IgD-negative memory B cell (primary cell): ENCODE measurements around the gene MB21D2. TPM values are rescaled to one million over a fixed set of nuclear protein-coding genes. Genes with fewer than 3 reads are reported as not detected.

Source experiments
- H3K27ac Mint-ChIP-seq, 3 donors: one replicate each; pipeline ENCODE4 v1.8.0; 2020 to 2022; ENCODE audit warnings: mild to moderate bottlenecking in 3 of 3, mixed read lengths in 3 of 3, moderate library complexity in 1 of 3
- H3K27me3 Mint-ChIP-seq: one replicate; pipeline ENCODE4 v1.8.0; 2021; ENCODE audit warnings: mixed read lengths
- H3K36me3 Mint-ChIP-seq: one replicate; pipeline ENCODE4 v1.8.0; 2020; ENCODE audit warnings: mild to moderate bottlenecking, mixed read lengths
- H3K4me1 Mint-ChIP-seq, 3 donors: one replicate each; pipeline ENCODE4 v1.8.0; 2020 to 2022; ENCODE audit warnings: mixed read lengths in 3 of 3, mild to moderate bottlenecking in 1 of 3
- H3K4me3 Mint-ChIP-seq, 4 donors: one replicate each; pipeline ENCODE4 v1.8.0; 2020 to 2022; ENCODE audit warnings: mild to moderate bottlenecking in 4 of 4, mixed read lengths in 4 of 4, moderate library complexity in 3 of 4
- H3K9me3 Mint-ChIP-seq, 3 donors: one replicate each; pipeline ENCODE4 v1.8.0; 2020 to 2021; ENCODE audit warnings: mixed read lengths in 3 of 3, mild to moderate bottlenecking in 1 of 3
- polyA plus RNA-seq: library from polyadenylated mRNA; unstranded; fragments of 300-500 nt; fragmentation: Illumina TruSeq; gene quantifications from one replicate; pipeline ENCODE4 v1.2.3, GENCODE V29; 2021

Gene MB21D2
- polyA plus RNA-seq, 1 donor from 2014 or later = not detected

GRCh38 chr3:192831111-192831644, 86.5 kb downstream of the MB21D2 start:
- H3K27me3 Mint-ChIP-seq = no peaks in the 10 kb centered on the region
- peaks cover 0 to 2% (median 0%) of the 10 kb centered on the region in 3 donors for H3K9me3 Mint-ChIP-seq
- H3K4me1 Mint-ChIP-seq = peaks cover 0 to 3% (median 3%) of the 10 kb centered on the region in 3 donors
- H3K27ac Mint-ChIP-seq = no peak overlapping the region
- H3K36me3 Mint-ChIP-seq = no peaks in the 10 kb centered on the region
- H3K4me3 Mint-ChIP-seq = no peak overlapping the region

GRCh38 chr3:192830291-192831110, 87.2 kb downstream of the MB21D2 start:
- no peak overlapping the region for H3K27ac Mint-ChIP-seq
- H3K36me3 Mint-ChIP-seq = no peaks in the 10 kb centered on the region
- peaks cover 0 to 2% (median 0%) of the 10 kb centered on the region in 3 donors for H3K9me3 Mint-ChIP-seq
- H3K27me3 Mint-ChIP-seq = no peaks in the 10 kb centered on the region
- no peak overlapping the region for H3K4me3 Mint-ChIP-seq
- peaks cover 0 to 3% (median 3%) of the 10 kb centered on the region in 3 donors for H3K4me1 Mint-ChIP-seq

- Mint-ChIP-seq H3K27me3 (no peaks in the 10 kb centered on the region), H3K4me3 (no peak overlapping the region), H3K4me1 (peaks cover 0 to 1% (median 0%) of the 10 kb centered on the region in 3 donors), H3K36me3 (no peaks in the 10 kb centered on the region), H3K27ac (no peak overlapping the region), H3K9me3 (peaks cover 0 to 2% (median 1%) of the 10 kb centered on the region in 3 donors)
These were observed 89.6 kb downstream of the MB21D2 start for GRCh38 chr3:192827863-192828594.

GRCh38 chr3:192827208-192827607, 90.4 kb downstream of the MB21D2 start:
- H3K27ac Mint-ChIP-seq = no peak overlapping the region
- peaks cover 0 to 2% (median 1%) of the 10 kb centered on the region in 3 donors for H3K9me3 Mint-ChIP-seq
- peaks cover 0 to 1% (median 0%) of the 10 kb centered on the region in 3 donors for H3K4me1 Mint-ChIP-seq
- no peak overlapping the region for H3K4me3 Mint-ChIP-seq
- no peaks in the 10 kb centered on the region for H3K27me3 Mint-ChIP-seq
- no peaks in the 10 kb centered on the region for H3K36me3 Mint-ChIP-seq

GRCh38 chr3:192826214-192827006, 91.2 kb downstream of the MB21D2 start:
- H3K9me3 Mint-ChIP-seq = peaks cover 0 to 2% (median 1%) of the 10 kb centered on the region in 3 donors
- no peak overlapping the region for H3K4me3 Mint-ChIP-seq

GRCh38 chr3:192825657-192826200, 91.9 kb downstream of the MB21D2 start:
- peaks cover 0 to 2% (median 1%) of the 10 kb centered on the region in 3 donors for H3K9me3 Mint-ChIP-seq
- H3K36me3 Mint-ChIP-seq = no peaks in the 10 kb centered on the region
- H3K4me1 Mint-ChIP-seq = no peaks in the 10 kb centered on the region
- no peak overlapping the region for H3K4me3 Mint-ChIP-seq
- no peak overlapping the region for H3K27ac Mint-ChIP-seq
- H3K27me3 Mint-ChIP-seq = no peaks in the 10 kb centered on the region

More at GRCh38 chr3:192826214-192827006, 91.2 kb downstream of the MB21D2 start:
- Mint-ChIP-seq H3K4me1 (peaks cover 0 to 1% (median 0%) of the 10 kb centered on the region in 3 donors), H3K27me3 (no peaks in the 10 kb centered on the region), H3K27ac (no peak overlapping the region), H3K36me3 (no peaks in the 10 kb centered on the region)

- Mint-ChIP-seq H3K4me1 (no peaks in the 10 kb centered on the region), H3K27ac (no peak overlapping the region), H3K4me3 (no peak overlapping the region), H3K27me3 (no peaks in the 10 kb centered on the region), H3K36me3 (no peaks in the 10 kb centered on the region), H3K9me3 (peaks cover 0 to 2% (median 1%) of the 10 kb centered on the region in 3 donors)
These were observed 92.4 kb downstream of the MB21D2 start for GRCh38 chr3:192825216-192825615.

GRCh38 chr3:192824313-192824712, 93.3 kb downstream of the MB21D2 start:
- Mint-ChIP-seq H3K27ac (no peak overlapping the region), H3K27me3 (no peaks in the 10 kb centered on the region), H3K36me3 (no peaks in the 10 kb centered on the region), H3K4me1 (peaks cover 0 to 1% (median 0%) of the 10 kb centered on the region in 3 donors), H3K4me3 (no peak overlapping the region), H3K9me3 (peaks cover 0 to 2% (median 1%) of the 10 kb centered on the region in 3 donors)

- Mint-ChIP-seq H3K9me3 (peaks cover 0 to 1% (median 0%) of the 10 kb centered on the region in 3 donors), H3K27me3 (no peaks in the 10 kb centered on the region), H3K4me1 (peaks cover 0 to 1% (median 0%) of the 10 kb centered on the region in 3 donors), H3K36me3 (no peaks in the 10 kb centered on the region), H3K4me3 (no peak overlapping the region), H3K27ac (no peak overlapping the region)
These were observed 96.5 kb downstream of the MB21D2 start for GRCh38 chr3:192821161-192821560.

- peaks cover 0 to 1% (median 0%) of the 10 kb centered on the region in 3 donors for H3K4me1 Mint-ChIP-seq
- H3K36me3 Mint-ChIP-seq = no peaks in the 10 kb centered on the region
- H3K27ac Mint-ChIP-seq = peak overlapping the region in 1 of 3 donors; percentile 45
- H3K4me3 Mint-ChIP-seq = no peak overlapping the region
- H3K27me3 Mint-ChIP-seq = no peaks in the 10 kb centered on the region
- peaks cover 0 to 1% (median 0%) of the 10 kb centered on the region in 3 donors for H3K9me3 Mint-ChIP-seq
These were observed 97.5 kb downstream of the MB21D2 start for GRCh38 chr3:192820161-192820560.

GRCh38 chr3:192819001-192819569, 98.6 kb downstream of the MB21D2 start:
- Mint-ChIP-seq H3K4me3 (no peak overlapping the region), H3K9me3 (no peaks in the 10 kb centered on the region), H3K36me3 (no peaks in the 10 kb centered on the region), H3K27me3 (peaks cover 1% of the 10 kb centered on the region), H3K4me1 (peaks cover 0 to 1% (median 0%) of the 10 kb centered on the region in 3 donors), H3K27ac (peak overlapping the region in 1 of 3 donors; percentile 45)

- no peaks in the 10 kb centered on the region for H3K9me3 Mint-ChIP-seq
- H3K4me3 Mint-ChIP-seq = no peak overlapping the region
- peaks cover 0 to 1% (median 0%) of the 10 kb centered on the region in 3 donors for H3K4me1 Mint-ChIP-seq
- H3K27ac Mint-ChIP-seq = no peak overlapping the region
- H3K36me3 Mint-ChIP-seq = no peaks in the 10 kb centered on the region
- peaks cover 1% of the 10 kb centered on the region for H3K27me3 Mint-ChIP-seq
These were observed 99.5 kb downstream of the MB21D2 start for GRCh38 chr3:192818126-192818525.

- peaks cover 1% of the 10 kb centered on the region for H3K27me3 Mint-ChIP-seq
- H3K4me3 Mint-ChIP-seq = no peak overlapping the region
- no peak overlapping the region for H3K27ac Mint-ChIP-seq
- no peaks in the 10 kb centered on the region for H3K36me3 Mint-ChIP-seq
- H3K4me1 Mint-ChIP-seq = peaks cover 0 to 1% (median 0%) of the 10 kb centered on the region in 3 donors
- no peaks in the 10 kb centered on the region for H3K9me3 Mint-ChIP-seq
These were observed 100.2 kb downstream of the MB21D2 start for GRCh38 chr3:192817506-192817905.

- Mint-ChIP-seq H3K27ac (no peak overlapping the region), H3K27me3 (peaks cover 1% of the 10 kb centered on the region)
These were observed 100.6 kb downstream of the MB21D2 start for GRCh38 chr3:192817053-192817452.

More at GRCh38 chr3:192817053-192817452, 100.6 kb downstream of the MB21D2 start:
- H3K4me1 Mint-ChIP-seq = peaks cover 0 to 1% (median 0%) of the 10 kb centered on the region in 3 donors
- no peak overlapping the region for H3K4me3 Mint-ChIP-seq
- no peaks in the 10 kb centered on the region for H3K36me3 Mint-ChIP-seq
- H3K9me3 Mint-ChIP-seq = no peaks in the 10 kb centered on the region
